Ecto neural progenitor cell (in vitro differentiated cells): ENCODE data around the gene STX4.
A peak's percentile ranks its signal among the peaks of the same experiment; 100 is the strongest.

Source experiments
- DNase-seq: peaks from one replicate; pipeline ENCODE4 v3.0.0-alpha.2; 2018; ENCODE audit warnings: low spot score

STX4 gene

GRCh38 chr16:31064882-31065461 lies 31.6 kb downstream of the STX4 start:
- peak; percentile 58 for DNase-seq

GRCh38 chr16:31067342-31067741 lies 34.0 kb downstream of the STX4 start:
- no peak for DNase-seq

GRCh38 chr16:31071861-31072260 lies 38.5 kb downstream of the STX4 start:
- no peak for DNase-seq

GRCh38 chr16:31072540-31073141 lies 39.3 kb downstream of the STX4 start:
- no peak for DNase-seq

GRCh38 chr16:31073142-31073969 lies 40.0 kb downstream of the STX4 start:
- peak; percentile 94 for DNase-seq

- DNase-seq: peak; percentile 96
Measured at GRCh38 chr16:31073970-31074813, 40.8 kb downstream of the STX4 start, which contains the start of the genes ZNF646 and ZNF668. Gene ZNF646 (plus strand): TSS chr16:31074422. CDS start chr16:31076325, 1,903 bp downstream. Gene ZNF668 (minus strand): TSS chr16:31074240. CDS start chr16:31064459, 9,781 bp downstream.

- DNase-seq: no peak
Measured at GRCh38 chr16:31074814-31075183, 41.4 kb downstream of the STX4 start.

- DNase-seq: no peak
Measured at GRCh38 chr16:31076319-31076718, 43.0 kb downstream of the STX4 start.

GRCh38 chr16:31077024-31077423 lies 43.7 kb downstream of the STX4 start:
- no peak for DNase-seq

GRCh38 chr16:31077592-31078396 lies 44.4 kb downstream of the STX4 start:
- DNase-seq: no peak

GRCh38 chr16:31078597-31079341 lies 45.4 kb downstream of the STX4 start:
- DNase-seq: no peak

GRCh38 chr16:31079342-31079944 lies 46.1 kb downstream of the STX4 start:
- DNase-seq: no peak

- DNase-seq: no peak
Measured at GRCh38 chr16:31080035-31080629, 46.8 kb downstream of the STX4 start.

GRCh38 chr16:31080756-31081419 lies 47.5 kb downstream of the STX4 start:
- no peak for DNase-seq

- DNase-seq: no peak
Measured at GRCh38 chr16:31081428-31082351, 48.3 kb downstream of the STX4 start.

GRCh38 chr16:31082368-31083045 lies 49.1 kb downstream of the STX4 start:
- DNase-seq: no peak

- no peak for DNase-seq
Measured at GRCh38 chr16:31083081-31083480, 49.7 kb downstream of the STX4 start.
